Amniotic epithelial cell (primary cell): Measurements from ENCODE around the gene TSPAN31.

Experiments used
- DNase-seq: peaks from one replicate; pipeline ENCODE4 v3.0.0-alpha.2; 2010; ENCODE audit warnings: low read depth

Gene TSPAN31

GRCh38 chr12:57752668-57753000, 7.8 kb downstream of the TSPAN31 start:
- no peak for DNase-seq

DNA sequence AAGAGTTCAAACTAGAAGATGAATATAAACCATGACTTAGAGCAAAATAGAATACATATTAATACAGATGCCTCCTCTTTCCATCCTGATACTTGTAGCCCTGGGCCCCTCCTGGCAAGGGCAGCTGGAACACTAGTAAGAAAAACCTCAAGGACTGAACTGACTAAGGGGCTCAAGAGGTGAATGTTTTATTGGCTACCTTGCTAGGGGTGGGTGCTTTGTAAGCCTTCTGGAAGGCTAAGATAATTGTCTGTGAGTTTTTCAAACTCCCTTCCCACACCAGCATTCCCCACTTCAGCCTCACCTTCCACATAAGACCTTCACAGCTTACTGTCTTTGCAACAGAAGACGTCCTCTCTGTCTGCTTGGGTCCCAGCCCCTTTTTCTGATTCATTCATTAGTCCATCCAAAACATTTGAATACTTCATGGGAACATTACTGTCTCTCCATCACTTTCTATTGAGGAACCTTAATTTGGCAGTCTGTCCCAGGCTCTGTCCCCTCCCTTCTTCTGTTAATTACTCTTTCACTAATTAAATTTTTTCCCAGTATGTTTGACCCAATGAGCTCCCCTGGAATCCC, 9.0 kb downstream of the TSPAN31 start:
- DNase-seq = no peak

GRCh38 chr12:57754411-57755193, 9.8 kb downstream of the TSPAN31 start, which contains the start of gene MARCHF9:
Gene MARCHF9, plus strand, starts transcription at chr12:57755103. Its CDS starts 426 bp downstream, at chr12:57755529.
- DNase-seq = no peak

GRCh38 chr12:57755194-57755453, 10.3 kb downstream of the TSPAN31 start:
- no peak for DNase-seq

DNA sequence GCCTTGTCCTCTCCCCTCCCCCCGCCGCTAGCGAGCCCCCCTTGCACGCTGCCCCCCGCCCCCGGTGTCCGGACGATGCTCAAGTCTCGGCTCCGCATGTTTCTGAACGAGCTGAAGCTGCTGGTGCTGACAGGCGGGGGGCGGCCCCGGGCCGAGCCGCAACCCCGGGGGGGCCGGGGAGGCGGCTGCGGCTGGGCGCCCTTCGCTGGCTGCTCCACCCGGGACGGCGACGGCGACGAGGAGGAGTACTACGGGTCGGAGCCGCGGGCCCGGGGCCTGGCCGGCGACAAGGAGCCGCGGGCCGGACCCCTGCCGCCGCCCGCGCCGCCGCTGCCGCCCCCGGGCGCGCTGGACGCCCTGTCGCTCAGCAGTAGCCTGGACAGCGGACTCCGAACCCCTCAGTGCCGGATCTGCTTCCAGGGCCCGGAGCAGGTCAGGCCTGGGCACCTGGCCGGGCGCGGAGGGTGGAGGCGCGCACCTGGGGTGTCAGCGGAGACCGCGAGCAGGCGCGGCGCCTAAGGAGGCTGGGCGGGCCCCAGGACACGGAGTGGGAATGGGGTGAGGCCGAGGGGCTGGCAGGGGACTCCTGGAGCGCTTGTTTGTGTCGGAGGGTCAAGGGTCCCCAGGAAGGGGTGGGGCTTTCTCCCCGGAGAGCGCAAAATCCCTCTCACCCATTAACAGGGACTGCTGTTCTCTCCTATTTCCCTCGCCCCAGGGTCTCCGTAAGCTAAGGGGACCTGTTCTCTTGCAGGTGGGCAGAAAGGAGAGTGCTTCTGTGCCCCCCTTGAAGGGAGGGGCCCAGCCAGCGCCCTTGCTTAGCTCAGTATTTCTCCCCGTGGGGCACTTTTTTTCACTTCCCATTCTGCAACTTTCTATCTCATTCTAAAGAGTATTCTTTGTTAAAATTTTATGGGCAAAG, 10.9 kb downstream of the TSPAN31 start:
- DNase-seq = no peak

DNA sequence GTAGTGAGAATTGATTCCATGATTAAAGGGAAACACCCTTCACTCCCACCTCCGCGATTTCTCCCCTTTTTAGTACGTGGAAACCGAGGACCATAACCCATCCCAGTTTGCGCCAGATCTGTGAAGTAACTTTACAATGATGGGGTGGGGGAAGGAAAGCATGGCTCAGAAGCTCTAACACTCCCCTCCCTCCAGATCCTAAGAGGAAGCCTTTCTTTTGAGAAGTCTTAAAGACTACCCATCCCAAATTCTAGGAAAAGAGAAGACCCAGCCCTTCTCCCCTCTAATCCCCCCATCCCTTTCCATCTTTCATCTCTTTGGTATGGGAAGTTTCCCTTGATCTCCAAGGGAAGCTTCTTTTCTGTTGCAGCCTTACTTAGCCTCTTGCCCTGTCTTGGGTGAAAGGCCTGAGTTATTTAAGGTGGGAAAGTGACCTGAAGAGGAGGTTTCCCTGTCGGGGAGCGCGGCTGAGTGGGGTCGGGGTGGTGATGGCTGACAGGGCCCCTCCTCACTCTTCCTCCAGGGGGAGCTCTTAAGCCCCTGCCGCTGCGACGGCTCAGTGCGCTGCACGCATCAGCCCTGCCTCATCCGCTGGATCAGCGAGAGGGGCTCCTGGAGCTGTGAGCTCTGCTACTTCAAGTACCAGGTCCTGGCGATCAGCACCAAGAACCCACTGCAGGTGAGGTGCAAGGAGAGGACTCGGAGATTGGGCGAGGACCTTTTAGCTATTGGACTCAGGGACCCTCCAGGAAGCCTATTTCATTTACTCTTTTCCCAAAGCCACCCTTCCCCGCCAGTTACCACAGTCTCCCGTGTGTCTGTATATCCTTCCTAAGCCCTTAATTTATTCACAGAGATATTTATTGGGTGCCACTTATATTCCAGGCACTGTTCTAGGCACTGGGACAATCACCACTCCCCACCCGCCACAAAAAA, 11.8 kb downstream of the TSPAN31 start:
- peak; percentile 21 for DNase-seq

DNA sequence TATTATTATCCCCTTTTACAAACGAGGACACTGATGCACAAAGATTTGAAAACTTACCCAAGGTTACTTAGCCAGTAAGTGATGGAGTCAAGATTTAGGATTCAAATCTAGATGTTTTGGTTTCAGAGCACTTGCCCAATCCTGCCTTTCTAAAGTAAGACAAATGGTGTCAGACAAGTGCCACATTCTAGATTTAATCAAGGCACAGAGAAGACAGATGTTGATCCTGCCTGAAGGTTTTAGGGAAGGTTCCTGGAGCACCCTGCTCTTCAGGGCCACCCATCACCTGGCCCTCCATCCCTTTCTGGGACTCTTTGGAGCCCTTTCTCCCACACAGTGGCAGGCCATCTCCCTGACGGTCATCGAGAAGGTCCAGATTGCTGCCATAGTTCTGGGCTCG, 12.9 kb downstream of the TSPAN31 start:
- DNase-seq = no peak

GRCh38 chr12:57758552-57759359, 13.9 kb downstream of the TSPAN31 start:
- DNase-seq = no peak

- DNase-seq = no peak
Measured at GRCh38 chr12:57759360-57759980, 14.6 kb downstream of the TSPAN31 start.

DNA sequence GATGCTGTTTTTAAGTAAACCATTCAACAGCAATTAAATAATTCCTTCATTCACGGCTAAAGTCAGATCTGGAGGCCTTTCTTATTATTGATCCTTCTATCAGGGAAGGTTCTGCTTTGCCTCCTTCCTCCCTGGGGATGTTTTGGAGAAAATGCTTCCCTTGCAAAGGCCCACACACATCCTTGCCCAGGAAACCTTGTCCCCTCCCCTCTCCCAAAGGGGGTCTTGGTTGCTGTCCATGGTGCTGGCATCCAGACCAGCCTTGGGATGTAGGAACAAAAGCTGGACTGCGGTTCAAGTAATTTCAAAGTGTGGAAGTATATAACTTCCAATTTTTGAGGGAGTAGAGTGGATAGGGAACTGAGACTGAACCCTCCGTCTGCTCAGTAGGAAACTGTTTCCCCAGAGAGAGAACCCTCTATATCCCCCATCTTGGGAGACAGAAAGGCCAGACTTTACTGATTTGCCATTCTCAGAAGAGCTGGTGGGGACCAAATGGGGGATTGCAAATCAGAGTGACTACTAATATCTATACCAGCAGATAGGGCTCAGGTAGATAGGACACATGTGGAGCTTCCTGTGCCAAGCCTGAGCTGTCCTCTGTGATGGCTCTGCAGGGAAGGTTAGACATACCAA, 15.6 kb downstream of the TSPAN31 start:
- no peak for DNase-seq

GRCh38 chr12:57761391-57761998, 16.7 kb downstream of the TSPAN31 start:
- no peak for DNase-seq

GRCh38 chr12:57762463-57762862, 17.6 kb downstream of the TSPAN31 start:
- no peak for DNase-seq

DNA sequence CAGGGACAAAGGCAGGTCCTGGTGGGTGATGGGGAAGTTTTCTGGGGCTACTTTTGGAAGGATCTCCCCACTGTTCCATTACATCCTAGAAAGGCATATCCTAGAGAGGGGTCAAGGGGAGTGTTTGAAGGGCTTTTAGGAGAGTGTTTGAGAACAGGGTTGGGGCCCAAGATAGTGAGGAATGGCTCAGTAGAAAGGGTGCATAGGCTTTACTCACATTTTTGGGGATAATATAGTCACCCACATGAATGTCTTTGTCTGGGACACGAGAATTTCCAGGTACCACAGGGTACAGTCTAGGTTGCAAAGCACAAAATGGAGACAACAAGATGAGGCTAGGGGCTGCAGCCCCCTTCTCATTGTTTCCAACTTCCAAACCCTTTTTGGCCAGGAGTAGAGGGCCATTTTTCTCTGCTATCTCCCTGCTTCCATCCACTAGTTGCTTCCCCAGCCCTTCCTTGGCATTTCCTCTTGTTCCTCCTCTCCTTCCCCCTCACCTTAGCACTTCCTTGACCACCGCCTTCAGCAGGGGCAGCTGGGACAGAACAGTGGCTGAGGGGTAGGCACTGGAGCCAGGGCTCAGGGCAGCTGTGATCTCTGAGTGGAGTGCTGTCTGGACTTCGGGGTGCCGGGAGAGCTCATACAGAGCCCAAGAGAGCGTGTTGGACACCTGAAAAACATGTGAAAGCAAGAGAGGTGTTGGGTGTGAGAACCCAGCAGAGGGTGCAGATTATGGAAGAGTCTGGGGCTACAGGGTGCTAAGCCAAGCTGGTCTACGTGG, 19.2 kb downstream of the TSPAN31 start:
- no peak for DNase-seq

- no peak for DNase-seq
Measured at GRCh38 chr12:57764662-57765002, 19.8 kb downstream of the TSPAN31 start.

DNA sequence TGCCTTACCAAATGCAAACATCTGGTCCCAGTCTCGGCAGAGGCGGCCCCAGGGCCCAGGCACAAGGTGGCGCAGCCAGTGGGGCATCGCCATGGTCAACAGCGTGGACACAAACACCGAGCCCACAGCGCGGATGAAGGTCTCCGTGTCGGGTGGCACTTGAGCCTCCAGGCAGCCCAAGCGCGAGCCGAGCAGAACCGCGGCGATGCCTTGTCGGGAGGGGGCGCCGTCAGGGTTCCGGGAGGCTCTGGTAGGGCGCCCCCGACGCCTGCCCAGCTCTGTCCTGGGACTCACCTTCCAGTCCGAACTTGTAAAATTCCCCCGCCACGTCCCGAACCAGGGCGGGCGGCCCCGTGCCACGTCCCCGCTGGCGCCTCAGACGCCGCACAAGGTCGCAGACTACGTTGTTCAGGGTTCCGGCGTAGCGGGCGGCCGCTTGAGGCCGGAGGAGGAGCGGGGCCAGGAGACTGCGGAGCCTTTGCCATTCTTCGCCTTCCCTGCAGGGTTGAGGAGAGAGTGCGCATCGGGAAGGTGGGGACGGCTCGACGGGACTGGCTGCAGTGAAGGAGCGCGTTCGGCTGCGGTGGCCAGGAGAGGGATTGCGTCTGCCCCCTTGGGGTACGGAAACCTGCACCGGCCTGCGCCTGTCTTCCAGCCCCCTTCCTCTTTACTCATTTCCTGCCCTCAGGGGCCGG, 20.3 kb downstream of the TSPAN31 start:
- DNase-seq = peak; percentile 16

- no peak for DNase-seq
Measured at GRCh38 chr12:57765698-57766463, 21.0 kb downstream of the TSPAN31 start.

DNA sequence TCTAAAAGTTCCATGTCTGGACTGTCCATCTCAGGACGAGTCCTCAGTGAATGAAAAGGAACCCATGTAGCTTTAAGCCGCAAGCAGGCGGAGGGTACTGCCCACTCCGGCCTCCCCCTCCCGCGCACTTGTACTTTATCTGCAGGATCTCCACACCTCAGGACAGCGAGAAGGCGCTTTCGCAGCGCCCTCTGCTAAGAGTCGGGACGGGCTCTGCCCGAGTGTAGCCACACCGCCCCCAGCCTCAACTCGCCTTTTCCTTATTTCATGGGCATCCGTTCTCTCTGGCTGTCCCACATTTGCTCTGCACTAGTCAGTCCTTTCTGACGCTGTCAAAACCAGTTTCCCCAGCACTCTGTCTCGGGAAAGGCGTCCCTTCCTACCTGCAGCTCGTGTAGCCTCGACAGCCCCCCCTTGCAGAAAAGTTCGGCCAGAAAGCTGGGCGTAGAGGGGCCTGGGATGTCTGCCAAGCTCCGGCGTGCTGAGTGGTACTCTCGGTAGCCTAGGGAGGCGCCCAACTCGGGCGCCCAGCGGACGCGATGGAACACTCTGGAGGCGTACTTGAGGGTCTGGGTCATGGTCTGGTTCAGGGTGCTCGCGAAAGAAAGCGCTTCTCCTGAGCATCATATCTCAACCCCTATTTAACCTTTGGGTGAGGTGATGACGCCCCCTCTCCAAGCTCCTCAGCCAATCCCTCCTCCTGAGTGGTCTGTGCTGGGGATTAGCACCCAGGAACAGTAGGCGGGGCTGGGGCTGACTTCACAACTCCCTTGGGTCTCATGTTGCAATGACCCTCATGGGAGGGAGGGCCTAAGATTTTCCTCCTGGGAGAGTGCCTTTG, 21.8 kb downstream of the TSPAN31 start, which contains the start of gene CYP27B1:
Gene CYP27B1 (minus strand): TSS at position 615 of the 841 bp plus-strand sequence. CDS start 37 bp downstream, at position 578.
- peak; percentile 70 for DNase-seq
